Loucy (cell line): ENCODE measurements around the gene BST2.

Source experiments
- H2AFZ ChIP-seq: fragments of 200-600 bp; sonication (generic); 2 replicates; pipeline ENCODE4 v1.6.0; 2016; ENCODE audit warnings: antibody characterized with exemption, mild to moderate bottlenecking, low read length, moderate library complexity
- H3F3A ChIP-seq: fragments of 200-600 bp; 2 replicates; pipeline ENCODE4 v1.6.0; 2016; ENCODE audit warnings: antibody characterized with exemption, low read depth, mild to moderate bottlenecking
- H3K27me3 ChIP-seq: fragments of 200-600 bp; sonication (generic); 2 replicates; pipeline ENCODE4 v1.6.1; 2014; ENCODE audit warnings: low read length, mild to moderate bottlenecking; ENCODE audit not compliant: insufficient read depth, poor library complexity, severe bottlenecking
- H3K36me3 ChIP-seq: fragments of 200-600 bp; sonication (generic); 2 replicates; pipeline ENCODE4 v1.6.1; 2016; ENCODE audit warnings: low read length; ENCODE audit not compliant: insufficient read depth
- H3K4me1 ChIP-seq: fragments of 200-600 bp; sonication (generic); 2 replicates; pipeline ENCODE4 v1.5.1; 2014; ENCODE audit warnings: low read length, mild to moderate bottlenecking; ENCODE audit not compliant: insufficient read depth, poor library complexity, severe bottlenecking
- H3K4me2 ChIP-seq: fragments of 200-600 bp; sonication (generic); 2 replicates; pipeline ENCODE4 v1.6.0; 2014; ENCODE audit warnings: antibody characterized with exemption, low read length, low read depth, mild to moderate bottlenecking; ENCODE audit not compliant: poor library complexity, severe bottlenecking
- H3K4me3 ChIP-seq: fragments of 200-600 bp; sonication (generic); 2 replicates; pipeline ENCODE4 v1.5.1; 2014; ENCODE audit warnings: low read length, mild to moderate bottlenecking, mixed read lengths; ENCODE audit not compliant: poor library complexity, severe bottlenecking
- H3K79me2 ChIP-seq: fragments of 200-600 bp; sonication (generic); 2 replicates; pipeline ENCODE4 v1.6.1; 2014; ENCODE audit warnings: low read length; ENCODE audit not compliant: insufficient read depth
- H3K9ac ChIP-seq: fragments of 200-600 bp; sonication (generic); 2 replicates; pipeline ENCODE4 v1.6.0; 2014; ENCODE audit warnings: mild to moderate bottlenecking, low read depth, low read length, moderate library complexity; ENCODE audit not compliant: poor library complexity, severe bottlenecking
- H3K9me2 ChIP-seq: fragments of 200-600 bp; sonication (generic); replicated peaks from 2 replicates; pipeline ENCODE4 v1.6.1; 2016; ENCODE audit warnings: low read depth, low read length, mixed read lengths
- H3K9me3 ChIP-seq: fragments of 200-600 bp; sonication (generic); 2 replicates; pipeline ENCODE4 v1.6.1; 2014; ENCODE audit warnings: mild to moderate bottlenecking, antibody characterized with exemption, low read length, low read depth; ENCODE audit not compliant: insufficient read depth
- H4K20me1 ChIP-seq: fragments of 200-600 bp; sonication (generic); 2 replicates; pipeline ENCODE4 v1.6.0; 2014; ENCODE audit warnings: antibody characterized with exemption, low read length, mild to moderate bottlenecking; ENCODE audit not compliant: insufficient read depth, poor library complexity, severe bottlenecking
- EZH2phosphoT487 ChIP-seq: fragments of 200-600 bp; IDR thresholded peaks from 2 replicates; pipeline ENCODE4 v1.6.1; 2018; ENCODE audit warnings: antibody characterized with exemption, mild to moderate bottlenecking, moderate library complexity, borderline replicate concordance
- TF ChIP-seq, protein P1 (sequence below): fragments of 200-600 bp; sonication (generic); conservative IDR thresholded peaks from 2 replicates; pipeline ENCODE4 v1.5.1; 2014; ENCODE audit warnings: mild to moderate bottlenecking, antibody characterized with exemption, low read length

BST2 gene

DNA sequence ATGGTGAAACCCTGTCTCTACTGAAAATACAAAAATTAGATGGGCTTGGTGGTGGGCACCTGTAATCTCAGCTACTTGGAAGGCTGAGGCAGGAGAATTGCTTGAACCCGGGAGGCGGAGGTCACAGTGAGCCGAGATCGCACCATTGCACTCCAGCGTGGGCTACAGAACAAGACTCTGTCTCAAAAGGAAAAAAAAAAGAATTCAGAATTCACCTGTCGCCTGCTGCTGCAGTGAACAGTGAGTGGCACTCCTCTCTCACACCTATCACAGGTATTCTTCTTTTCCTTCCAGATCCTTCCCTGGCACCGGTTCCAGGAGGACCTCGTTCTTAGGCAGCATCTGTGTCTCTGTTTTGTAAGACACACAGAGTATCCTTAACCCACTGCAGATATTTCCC, 8.7 kb upstream of the BST2 start:
- no peak overlapping the region for H3K4me2 ChIP-seq
- no peaks in the 10 kb centered on the region; the same call in 1 of the 2 replicates for H3F3A ChIP-seq
- H3K9me3 ChIP-seq = no peaks in the 10 kb centered on the region
- no peak overlapping the region for H2AFZ ChIP-seq
- peaks cover 11% of the 10 kb centered on the region; the same call in 1 of the 2 replicates for H3K36me3 ChIP-seq
- H3K27me3 ChIP-seq = no peaks in the 10 kb centered on the region
- peaks cover 17% of the 10 kb centered on the region for H3K79me2 ChIP-seq
- H3K4me1 ChIP-seq = peaks cover 16% of the 10 kb centered on the region
- no peaks in the 10 kb centered on the region for H3K9me2 ChIP-seq
- no peak overlapping the region for H3K4me3 ChIP-seq
- no peak overlapping the region for H3K9ac ChIP-seq
- TF ChIP-seq EZH2phosphoT487 = no peak
- TF ChIP-seq, protein P1, sequence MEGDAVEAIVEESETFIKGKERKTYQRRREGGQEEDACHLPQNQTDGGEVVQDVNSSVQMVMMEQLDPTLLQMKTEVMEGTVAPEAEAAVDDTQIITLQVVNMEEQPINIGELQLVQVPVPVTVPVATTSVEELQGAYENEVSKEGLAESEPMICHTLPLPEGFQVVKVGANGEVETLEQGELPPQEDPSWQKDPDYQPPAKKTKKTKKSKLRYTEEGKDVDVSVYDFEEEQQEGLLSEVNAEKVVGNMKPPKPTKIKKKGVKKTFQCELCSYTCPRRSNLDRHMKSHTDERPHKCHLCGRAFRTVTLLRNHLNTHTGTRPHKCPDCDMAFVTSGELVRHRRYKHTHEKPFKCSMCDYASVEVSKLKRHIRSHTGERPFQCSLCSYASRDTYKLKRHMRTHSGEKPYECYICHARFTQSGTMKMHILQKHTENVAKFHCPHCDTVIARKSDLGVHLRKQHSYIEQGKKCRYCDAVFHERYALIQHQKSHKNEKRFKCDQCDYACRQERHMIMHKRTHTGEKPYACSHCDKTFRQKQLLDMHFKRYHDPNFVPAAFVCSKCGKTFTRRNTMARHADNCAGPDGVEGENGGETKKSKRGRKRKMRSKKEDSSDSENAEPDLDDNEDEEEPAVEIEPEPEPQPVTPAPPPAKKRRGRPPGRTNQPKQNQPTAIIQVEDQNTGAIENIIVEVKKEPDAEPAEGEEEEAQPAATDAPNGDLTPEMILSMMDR = no peak
- H4K20me1 ChIP-seq = peaks cover 6% of the 10 kb centered on the region

DNA sequence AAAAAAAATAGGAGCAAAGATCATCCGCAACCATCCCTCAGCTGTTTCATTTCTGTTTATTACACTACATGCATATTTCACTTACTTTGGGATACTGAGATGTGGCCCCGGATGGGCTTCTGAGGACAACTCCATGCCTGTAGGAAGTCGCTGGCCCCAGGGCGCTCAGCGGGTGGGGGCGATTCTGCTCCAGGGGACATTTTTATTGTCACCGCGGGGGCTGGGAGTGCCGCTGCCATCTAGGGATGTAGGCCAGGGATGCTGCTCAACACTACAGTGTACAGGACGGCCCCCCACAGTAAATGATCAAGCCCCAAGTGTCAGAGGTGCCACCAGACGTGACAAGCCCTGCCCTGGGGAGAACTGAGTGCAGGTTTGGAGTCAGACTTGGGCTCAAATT, 6.4 kb upstream of the BST2 start:
- Histone ChIP-seq H3K4me1 (peaks cover 11% of the 10 kb centered on the region), H3K79me2 (peaks cover 21% of the 10 kb centered on the region), H3K4me3 (no peak overlapping the region), H3K9ac (no peak overlapping the region), H4K20me1 (peaks cover 6% of the 10 kb centered on the region), H3K4me2 (peak overlapping the region; percentile 27), H3K9me3 (no peaks in the 10 kb centered on the region), H3K27me3 (no peaks in the 10 kb centered on the region), H3F3A (no peaks in the 10 kb centered on the region; the same call in 1 of the 2 replicates), H2AFZ (no peak overlapping the region), H3K9me2 (no peaks in the 10 kb centered on the region), H3K36me3 (peaks cover 11% of the 10 kb centered on the region; the same call in 1 of the 2 replicates)
- no peak for TF ChIP-seq EZH2phosphoT487
- TF ChIP-seq, protein P1 = no peak

DNA sequence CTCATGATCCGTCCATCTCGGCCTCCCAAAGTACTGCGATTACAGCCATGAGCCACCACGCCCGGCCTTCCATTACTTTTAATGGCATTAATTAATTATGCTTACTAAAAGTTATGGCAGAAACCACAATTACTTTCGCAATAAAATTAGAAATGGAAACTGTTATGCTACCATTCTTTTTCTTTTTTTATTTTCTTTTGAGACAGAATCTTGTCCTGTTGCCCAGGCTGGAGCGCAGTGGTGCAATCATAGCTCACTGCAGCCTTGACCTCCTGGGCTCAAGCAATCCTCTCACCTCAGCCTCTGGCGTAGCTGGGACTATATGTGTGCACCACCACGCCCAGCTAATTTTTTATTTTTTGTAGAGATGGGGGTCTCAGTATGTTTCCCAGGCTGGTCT, 4.6 kb upstream of the BST2 start:
- no peaks in the 10 kb centered on the region for H3K9me3 ChIP-seq
- peaks cover 39% of the 10 kb centered on the region for H3K79me2 ChIP-seq
- peaks cover 21% of the 10 kb centered on the region for H3K4me1 ChIP-seq
- no peak overlapping the region for H3K4me3 ChIP-seq
- H3K9me2 ChIP-seq = no peaks in the 10 kb centered on the region
- peaks cover 6% of the 10 kb centered on the region for H4K20me1 ChIP-seq
- H2AFZ ChIP-seq = no peak overlapping the region
- no peaks in the 10 kb centered on the region for H3K27me3 ChIP-seq
- no peak for TF ChIP-seq EZH2phosphoT487
- TF ChIP-seq, protein P1 = no peak
- peak overlapping the region; percentile 25 for H3K4me2 ChIP-seq
- peaks cover 11% of the 10 kb centered on the region; the same call in 1 of the 2 replicates for H3K36me3 ChIP-seq
- H3K9ac ChIP-seq = no peak overlapping the region
- no peaks in the 10 kb centered on the region for H3F3A ChIP-seq
